ENCODE measurements around the gene OCRL.

OCRL gene

GRCh38 chrX:129590596-129590995 lies 50.5 kb downstream of the OCRL start:
- DNase-seq, result no peak

GRCh38 chrX:129593137-129593536 lies 53.1 kb downstream of the OCRL start:
- no peak for DNase-seq

GRCh38 chrX:129594781-129595180 lies 54.7 kb downstream of the OCRL start:
- DNase-seq, result no peak

- DNase-seq, result no peak
Measured at GRCh38 chrX:129596077-129596476, 56.0 kb downstream of the OCRL start.

DNA sequence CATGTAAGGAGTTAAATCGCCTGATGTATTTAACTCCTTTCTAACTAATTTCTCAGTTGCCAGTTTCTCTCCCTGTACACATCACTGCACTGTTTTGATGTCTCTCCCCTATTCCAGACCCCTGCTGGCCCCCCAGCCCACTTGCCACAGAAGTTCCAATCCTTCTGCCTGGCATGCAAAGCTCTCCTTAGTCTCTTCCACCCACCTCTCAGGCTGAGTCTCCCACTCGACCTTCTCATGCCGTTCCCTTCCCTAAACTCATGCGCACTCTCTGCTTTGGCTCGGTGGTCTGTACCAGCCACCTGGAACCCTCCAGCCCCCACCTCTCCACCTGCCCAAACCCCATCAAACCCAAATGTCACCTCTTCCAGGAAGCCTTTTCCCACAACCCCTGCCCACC lies 57.8 kb downstream of the OCRL start:
- DNase-seq, result no peak

- DNase-seq, result no peak
Measured at GRCh38 chrX:129599499-129599898, 59.4 kb downstream of the OCRL start.

DNA sequence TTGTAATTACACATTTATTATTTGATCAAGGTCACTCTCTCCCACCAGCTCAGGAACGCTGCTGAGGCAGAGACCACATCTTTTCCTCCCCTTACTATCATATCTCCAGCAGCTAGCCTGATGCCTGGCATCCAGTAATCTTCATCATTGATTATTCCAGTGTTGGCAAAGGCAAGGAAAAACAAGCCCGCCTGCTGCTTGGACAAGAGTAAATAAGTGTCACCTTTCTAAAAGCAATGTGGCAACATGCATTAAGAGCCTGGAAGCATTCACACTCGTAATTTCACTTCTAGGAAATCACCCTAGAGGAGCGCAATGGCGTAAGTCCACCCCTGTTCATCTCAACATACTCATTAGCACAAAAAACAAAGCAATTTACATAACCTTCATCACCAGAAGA lies 59.9 kb downstream of the OCRL start:
- no peak for DNase-seq

DNA sequence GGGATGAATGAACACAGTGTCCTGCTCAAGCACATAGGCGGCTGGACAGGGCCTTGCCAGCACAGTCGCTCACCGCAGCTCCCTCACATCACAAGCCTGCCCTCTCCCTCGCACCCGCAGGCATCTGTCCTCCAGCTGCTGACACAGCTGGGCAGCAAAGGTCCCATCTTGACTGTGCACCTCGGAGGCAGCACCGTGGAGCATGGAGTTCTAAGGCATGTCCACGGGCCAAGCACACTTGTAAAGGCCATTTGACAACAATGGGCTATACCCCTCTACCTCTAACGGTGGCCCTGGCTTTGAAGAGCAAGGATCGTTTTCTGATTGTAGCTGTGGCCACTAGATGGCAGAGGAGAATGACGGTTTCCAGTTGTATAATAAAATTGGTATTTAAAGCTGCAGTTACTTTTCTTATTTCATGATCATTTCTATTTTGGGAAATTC lies 60.9 kb downstream of the OCRL start:
- DNase-seq, result no peak

DNA sequence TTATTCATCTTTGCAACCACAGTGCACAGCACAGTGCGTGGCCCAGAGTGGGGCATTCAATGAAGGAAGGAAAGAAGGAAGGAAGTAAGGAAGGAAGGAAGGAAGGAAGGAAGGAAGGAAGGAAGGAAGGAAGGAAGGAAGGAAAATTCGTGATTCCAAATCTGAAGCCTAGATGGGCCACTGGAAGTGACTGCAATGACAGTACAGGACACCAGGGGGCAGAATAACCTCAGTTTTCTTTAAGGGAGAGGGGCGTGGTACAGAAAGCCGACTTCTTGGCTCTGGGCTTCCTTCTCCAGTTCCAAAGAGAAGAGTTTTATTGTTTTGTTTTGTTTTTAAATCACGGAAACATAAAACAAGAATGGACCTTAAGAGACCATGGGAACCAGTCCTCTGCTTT lies 66.9 kb downstream of the OCRL start:
- DNase-seq, result no peak

DNA sequence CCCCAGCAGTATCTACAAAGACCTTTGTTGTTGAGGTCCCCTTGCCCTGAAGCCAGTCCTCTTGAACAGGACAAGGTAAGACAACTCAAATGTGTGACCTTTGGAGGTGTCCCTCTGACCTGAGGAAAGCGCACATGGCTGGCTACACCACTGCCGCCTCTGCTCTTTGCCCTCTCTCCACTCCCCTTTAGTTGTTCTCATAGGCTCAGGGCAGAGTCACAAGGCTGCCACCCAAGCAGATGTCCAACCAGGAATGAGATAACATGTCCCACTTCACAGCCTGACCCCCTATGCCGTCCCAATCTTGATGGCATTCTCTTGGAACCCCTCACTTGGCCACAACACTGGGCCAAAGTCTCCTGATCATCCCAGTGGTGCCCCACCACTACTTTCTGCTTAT lies 68.4 kb downstream of the OCRL start:
- no peak for DNase-seq

DNA sequence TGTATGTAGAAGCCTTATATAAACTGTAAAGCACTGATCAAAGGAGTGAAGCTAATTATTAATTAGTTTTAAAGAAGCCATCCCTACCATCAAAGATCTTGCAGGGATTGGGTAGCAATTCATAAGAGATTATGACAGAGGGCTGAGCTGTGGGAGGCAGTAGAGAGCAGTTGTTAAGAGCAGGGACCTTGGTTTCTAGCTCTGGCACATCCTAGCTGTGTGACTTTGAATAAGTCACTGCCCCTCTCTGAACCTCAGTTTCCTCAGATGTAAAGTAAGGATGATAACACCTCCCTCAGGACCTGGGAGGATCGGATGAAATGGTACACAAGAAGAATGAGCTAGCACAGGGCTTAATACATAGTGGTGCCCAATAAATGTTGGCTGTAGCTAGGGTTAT lies 69.3 kb downstream of the OCRL start:
- DNase-seq, result no peak

DNA sequence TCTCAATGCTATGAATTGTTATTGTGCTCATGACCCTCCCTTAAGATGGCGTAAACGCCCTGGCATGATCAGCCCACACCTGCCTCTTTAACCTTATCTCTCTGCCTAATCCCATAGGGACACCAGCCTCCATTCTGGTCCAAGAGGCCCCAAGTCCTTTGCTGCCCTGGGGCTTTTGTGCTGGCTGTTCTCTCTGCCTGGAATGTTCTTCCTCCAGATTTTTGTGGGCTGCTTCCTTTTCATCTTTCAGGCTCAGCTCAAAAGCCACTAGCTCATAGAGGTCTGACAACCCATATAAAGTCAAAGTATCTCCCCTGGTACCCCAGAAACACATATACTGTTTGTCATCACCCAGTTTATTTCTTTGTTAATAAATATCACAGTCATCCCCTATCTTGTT lies 72.3 kb downstream of the OCRL start:
- DNase-seq, result no peak

DNA sequence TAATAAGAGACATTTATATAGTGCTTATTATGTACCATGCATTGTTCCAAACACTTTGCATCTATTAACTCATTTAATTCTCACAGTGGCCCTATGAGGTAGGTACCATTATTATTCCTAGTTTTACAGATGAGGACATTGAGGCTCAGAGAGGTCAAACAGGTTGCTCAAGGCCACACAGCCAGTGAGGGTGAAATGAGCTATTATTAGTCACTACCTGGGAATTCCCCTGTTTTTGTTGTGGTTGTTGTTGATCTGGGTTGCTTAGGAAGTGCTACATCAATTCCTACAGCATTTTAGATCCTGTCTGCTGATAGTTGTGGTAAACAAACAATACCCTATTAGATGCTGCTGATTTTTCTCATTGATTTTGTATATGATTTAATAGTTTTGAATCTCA lies 73.5 kb downstream of the OCRL start:
- DNase-seq, result no peak

DNA sequence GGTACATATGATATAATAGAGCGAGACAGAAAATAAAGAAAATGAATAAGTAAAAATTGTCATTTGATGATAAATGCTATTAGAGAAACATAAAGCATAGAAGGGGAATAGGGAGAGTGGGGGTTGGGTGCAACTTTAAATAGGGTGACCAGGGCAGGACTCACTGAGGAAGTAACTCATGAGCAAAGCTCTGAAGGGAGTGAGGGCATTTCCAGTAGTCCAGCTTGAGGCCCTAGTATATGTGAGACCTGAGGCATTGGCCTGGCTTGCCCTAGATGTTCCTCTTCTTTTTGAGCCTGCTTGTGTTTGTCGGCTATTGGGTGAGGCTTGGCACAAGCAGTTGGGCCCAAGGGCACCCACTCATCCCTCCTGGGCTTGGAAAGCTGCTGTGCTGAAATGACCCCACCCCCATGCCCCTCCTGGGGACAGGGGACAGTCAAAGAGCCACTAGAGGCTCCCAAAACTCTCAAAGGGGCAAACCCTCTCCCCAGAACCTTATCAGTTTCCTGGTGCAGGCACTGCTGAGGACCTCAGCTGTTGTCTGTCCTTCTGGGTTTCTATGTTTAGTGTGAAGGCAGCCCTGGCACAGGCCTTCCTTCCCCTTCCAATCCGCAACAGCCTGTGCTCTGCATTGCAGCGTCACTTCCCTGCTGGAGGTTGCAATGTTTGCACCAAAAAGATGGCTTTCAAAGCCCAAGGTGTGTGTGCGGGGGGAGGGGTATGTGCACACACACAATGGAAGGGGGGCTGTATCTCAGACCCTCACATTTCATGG lies 74.6 kb downstream of the OCRL start:
- DNase-seq, result no peak

DNA sequence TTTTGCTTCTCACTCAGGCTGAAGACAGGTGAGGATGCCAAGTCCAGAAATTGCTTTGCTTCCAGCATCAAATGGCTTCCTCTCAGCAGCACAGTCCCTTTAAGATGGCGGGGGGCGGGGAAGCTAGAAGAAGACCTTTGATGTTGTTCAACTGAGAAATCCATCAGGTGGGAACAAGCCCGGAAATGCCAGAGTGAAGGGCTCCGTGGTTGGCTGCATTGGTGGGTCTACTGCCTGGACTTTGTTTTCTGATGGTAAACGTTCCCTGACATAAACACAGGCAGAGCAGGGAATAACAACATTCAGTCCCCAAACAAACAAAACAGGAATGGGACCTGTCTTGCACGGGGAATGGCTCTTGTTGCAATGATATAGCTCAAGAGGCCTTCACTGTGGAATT lies 77.4 kb downstream of the OCRL start:
- no peak for DNase-seq

DNA sequence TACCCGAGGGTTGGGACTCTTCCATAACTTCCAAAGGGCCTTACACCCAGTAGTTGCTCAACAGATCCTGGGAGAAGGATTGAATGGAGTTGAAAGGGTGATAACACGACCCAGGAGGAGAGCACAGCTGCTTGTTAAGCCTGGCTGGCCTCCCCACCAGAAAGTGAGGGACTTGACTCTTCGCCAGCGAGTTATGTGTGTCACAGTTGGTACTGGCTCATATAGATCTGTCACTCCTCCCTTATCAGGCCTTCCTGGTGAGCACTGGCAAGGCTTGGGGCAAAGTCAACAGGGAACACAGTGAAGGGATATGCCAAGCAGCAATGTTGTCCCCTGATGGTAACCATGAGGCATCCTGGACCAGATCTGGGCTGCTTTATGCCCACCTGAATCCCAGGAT lies 78.9 kb downstream of the OCRL start:
- no peak for DNase-seq

DNA sequence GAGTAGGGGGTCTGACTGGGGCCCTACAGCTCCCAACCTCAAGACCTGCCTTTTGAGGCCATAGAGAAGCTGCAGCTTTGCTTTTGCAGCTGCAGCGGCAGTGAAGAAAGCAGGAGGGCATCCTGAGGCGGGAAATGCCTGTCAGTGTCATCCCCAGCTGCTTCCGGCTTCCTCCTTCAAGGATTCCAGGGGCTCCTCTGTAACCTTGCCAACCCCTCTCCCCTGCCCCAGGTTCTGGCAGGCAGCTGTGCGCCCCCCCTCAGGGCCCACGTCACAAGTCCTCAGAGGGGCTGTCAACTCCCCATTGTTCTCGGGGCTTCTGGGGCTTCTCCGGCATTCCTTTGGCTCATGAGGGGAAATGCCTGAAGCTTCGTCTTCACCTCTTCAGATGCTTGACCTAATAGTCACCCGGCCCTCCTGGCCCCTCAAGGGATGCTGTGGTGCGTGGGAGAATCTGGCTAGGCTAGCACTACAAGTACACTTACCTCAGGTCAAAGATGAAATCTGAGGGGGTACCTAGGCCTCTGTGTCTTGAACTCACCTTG lies 82.8 kb downstream of the OCRL start:
- no peak for DNase-seq

DNA sequence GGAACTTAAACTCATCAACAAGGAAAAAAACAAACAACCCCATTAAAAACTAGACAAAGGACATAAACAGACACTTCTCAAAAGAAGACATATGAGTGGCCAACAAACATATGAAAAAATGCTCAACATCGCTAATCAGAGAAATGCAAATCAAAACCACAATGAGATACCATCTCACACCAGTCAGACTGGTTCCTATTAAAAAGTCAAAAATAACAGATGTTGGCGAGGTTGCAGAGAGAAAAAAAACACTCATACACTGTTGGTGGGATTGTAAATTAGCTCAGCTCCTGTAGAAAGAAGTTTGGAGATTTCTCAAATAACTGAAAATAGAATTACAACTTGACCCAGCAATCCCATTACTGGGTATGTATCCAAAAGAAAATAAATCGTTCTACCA lies 86.0 kb downstream of the OCRL start:
- no peak for DNase-seq

DNA sequence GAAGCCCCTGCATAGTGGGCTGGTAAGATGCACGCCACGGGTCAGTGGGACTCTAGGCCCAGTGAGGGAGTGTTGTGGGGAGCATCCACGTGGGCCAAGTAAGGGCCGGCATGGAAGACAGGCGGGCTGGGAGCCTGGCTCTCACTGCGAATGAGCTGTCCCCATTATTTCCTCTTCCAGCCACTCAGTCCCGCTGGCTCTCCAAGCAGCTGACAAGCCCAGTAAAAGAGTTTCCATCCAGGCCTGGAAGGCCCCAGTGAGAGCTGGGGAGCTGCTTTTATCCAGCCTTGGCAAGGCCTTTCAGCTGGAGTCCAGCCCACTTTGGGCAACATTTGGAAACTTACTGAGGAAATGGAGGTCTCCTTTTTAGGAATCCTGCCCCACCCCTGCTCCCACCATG lies 89.8 kb downstream of the OCRL start:
- no peak for DNase-seq

- DNase-seq, result no peak
Measured at GRCh38 chrX:129631849-129632248, 91.8 kb downstream of the OCRL start.

DNA sequence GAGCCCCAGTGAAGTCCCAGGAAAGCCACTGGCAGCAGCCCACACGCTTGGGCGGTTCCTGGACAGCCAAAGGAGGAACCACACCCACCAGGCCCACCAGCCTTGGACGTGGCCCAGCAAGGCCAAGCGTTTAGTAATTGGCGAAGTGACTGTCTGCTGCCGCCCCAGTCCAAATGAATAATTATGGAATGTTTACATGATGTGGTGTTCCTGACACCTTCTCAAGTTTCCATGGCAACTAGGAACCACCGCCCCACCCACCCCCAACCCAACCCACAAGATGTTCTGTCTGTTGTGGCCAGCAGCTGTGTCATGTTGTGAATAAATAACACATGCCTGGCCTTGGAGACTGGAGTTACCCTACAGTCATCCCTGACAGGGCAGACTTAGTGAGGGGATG lies 92.4 kb downstream of the OCRL start:
- DNase-seq, result no peak

DNA sequence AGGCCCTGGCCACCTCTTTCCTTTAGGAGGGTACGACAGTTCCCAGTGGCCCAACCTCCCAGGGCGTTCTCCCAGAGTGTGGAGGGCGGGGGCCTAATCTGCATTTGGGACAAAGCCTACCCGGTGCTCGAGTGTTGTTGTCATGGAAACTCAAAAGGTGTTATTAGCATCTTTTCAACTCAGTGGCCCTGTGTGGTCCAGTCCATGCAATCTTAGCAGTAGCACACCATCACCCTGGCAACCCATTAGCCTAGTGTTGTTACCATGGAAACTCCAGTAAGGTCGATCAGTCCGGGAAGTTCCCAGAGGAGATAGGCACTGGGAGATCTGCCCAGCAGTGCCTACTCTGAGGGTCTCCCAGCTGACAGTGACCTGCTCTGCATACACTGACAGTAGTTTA lies 94.5 kb downstream of the OCRL start:
- DNase-seq, result no peak

- DNase-seq, result no peak
Measured at GRCh38 chrX:129636175-129636681, 96.2 kb downstream of the OCRL start.

DNA sequence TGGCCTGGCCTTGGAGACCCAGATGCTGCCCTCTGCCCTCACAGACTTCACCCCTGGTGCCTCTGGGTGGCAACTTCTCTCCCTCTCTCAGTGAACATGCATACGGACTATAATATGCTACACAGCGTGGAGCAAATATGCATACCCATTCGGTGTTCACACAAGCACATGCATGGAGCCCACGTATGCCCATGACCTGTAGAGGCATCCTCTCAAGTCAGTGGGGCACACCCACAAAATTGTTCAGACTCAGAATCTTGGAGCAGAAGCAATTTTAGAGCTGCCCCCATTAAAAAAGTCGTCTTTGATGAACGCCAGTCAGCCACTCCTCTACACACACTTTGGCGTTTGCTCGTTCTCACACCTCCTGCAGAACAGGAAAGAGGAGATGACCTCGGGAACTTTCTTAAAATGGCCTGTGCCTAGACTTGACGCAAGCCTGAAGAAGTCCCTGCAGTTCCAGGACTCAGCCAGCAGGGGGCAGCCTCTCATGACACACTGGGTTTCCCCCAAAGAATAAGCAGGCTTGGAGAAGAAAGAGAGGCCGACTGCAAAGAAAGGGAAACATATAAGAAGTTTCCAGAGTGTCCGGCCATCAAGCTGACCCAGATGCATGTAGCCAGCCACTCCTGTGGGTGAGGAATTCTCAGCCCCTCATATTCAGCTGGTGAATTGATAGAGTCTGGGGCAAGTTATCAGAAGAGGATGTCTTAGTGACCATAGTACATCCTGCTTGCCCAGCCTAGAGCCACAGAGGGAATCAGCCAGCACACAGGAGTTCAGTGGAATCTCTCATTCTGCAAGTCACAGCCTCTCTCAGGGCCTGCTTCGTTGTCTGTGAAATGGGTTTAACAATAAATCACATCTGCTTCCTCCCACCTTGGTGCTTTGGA lies 97.4 kb downstream of the OCRL start:
- DNase-seq, result no peak

Measured in NCI-H1417 treated with DMSO at 0.1 percent for 48 hours (cell line).